ENCODE data around the gene OSBPL10.

- no peak for TF ChIP-seq CTCF (IDR thresholded peaks at IDR 0.05)
- no peak for TF ChIP-seq POLR2A (IDR thresholded peaks at IDR 0.05)
Measured at GRCh38 chr3:31848163-31848818, 132.8 kb downstream of the OSBPL10 start.

Measured in ovary (tissue), 3 donors.